Fibroblast of skin of back (primary cell): Measurements from ENCODE around the gene MYO16.

ENCODE experiments used
- DNase-seq: peaks from one replicate; pipeline ENCODE4 v3.0.0-alpha.2; 2013

Gene MYO16

GRCh38 chr13:109157275-109157674, 527.9 kb downstream of the MYO16 start:
- no peak for DNase-seq

- no peak for DNase-seq
Observed at GRCh38 chr13:109158383-109158782, 529.0 kb downstream of the MYO16 start.

GRCh38 chr13:109159650-109160309, 530.4 kb downstream of the MYO16 start:
- no peak for DNase-seq

- DNase-seq = no peak
Observed at GRCh38 chr13:109160357-109160756, 530.9 kb downstream of the MYO16 start.

- peak; percentile 59 for DNase-seq
Observed at GRCh38 chr13:109160887-109161669, 531.7 kb downstream of the MYO16 start.

- DNase-seq = no peak
Observed at GRCh38 chr13:109162248-109163036, 533.0 kb downstream of the MYO16 start.

GRCh38 chr13:109163037-109163379, 533.6 kb downstream of the MYO16 start:
- no peak for DNase-seq

GRCh38 chr13:109165417-109165904, 536.0 kb downstream of the MYO16 start:
- DNase-seq = no peak

GRCh38 chr13:109166804-109167203, 537.4 kb downstream of the MYO16 start:
- no peak for DNase-seq

- DNase-seq = no peak
Observed at GRCh38 chr13:109172136-109172535, 542.7 kb downstream of the MYO16 start.

GRCh38 chr13:109175666-109176065, 546.3 kb downstream of the MYO16 start:
- no peak for DNase-seq

GRCh38 chr13:109180905-109181425, 551.6 kb downstream of the MYO16 start:
- peak; percentile 98 for DNase-seq

- DNase-seq = peak; percentile 46
Observed at GRCh38 chr13:109182777-109183465, 553.5 kb downstream of the MYO16 start.

- DNase-seq = no peak
Observed at GRCh38 chr13:109191413-109191812, 562.0 kb downstream of the MYO16 start.

GRCh38 chr13:109192306-109192705, 562.9 kb downstream of the MYO16 start:
- no peak for DNase-seq

GRCh38 chr13:109196948-109197347, 567.5 kb downstream of the MYO16 start:
- DNase-seq = no peak

GRCh38 chr13:109198585-109198984, 569.2 kb downstream of the MYO16 start:
- peak; percentile 18 for DNase-seq

- DNase-seq = no peak
Observed at GRCh38 chr13:109199280-109199679, 569.9 kb downstream of the MYO16 start.

GRCh38 chr13:109200556-109200955, 571.1 kb downstream of the MYO16 start:
- DNase-seq = peak; percentile 60

- DNase-seq = no peak
Observed at GRCh38 chr13:109203587-109203986, 574.2 kb downstream of the MYO16 start.

- peak; percentile 20 for DNase-seq
Observed at GRCh38 chr13:109204252-109204651, 574.8 kb downstream of the MYO16 start.

GRCh38 chr13:109204657-109205056, 575.2 kb downstream of the MYO16 start:
- no peak for DNase-seq
